GM23338 (cell line): Measurements from ENCODE around the gene DGCR6L. TPM values are rescaled to one million over a fixed set of nuclear protein-coding genes. Genes with fewer than 3 reads are reported as not detected.
"Not testable (repeated sequence)": the region's sequence is repeated elsewhere in the genome, so short reads cannot be mapped to it uniquely, and the experiment has no call there.

Experiments used
- ATAC-seq: fragments of 200-7000 bp; cut with Tn5 transposase; 3 replicates; pipeline ENCODE4 v1.9.1; 2020
- DNase-seq: peaks from one replicate; pipeline ENCODE4 v3.0.0-alpha.2; 2015; ENCODE audit warnings: low spot score
- H2AFZ ChIP-seq: fragments of 200-600 bp; sonication (generic); 2 replicates; pipeline ENCODE4 v1.8.0; 2016; ENCODE audit warnings: antibody characterized with exemption, mild to moderate bottlenecking, moderate library complexity
- H3F3A ChIP-seq: fragments of 200-600 bp; sonication (generic); replicated peaks from 2 replicates; pipeline ENCODE4 v1.8.0; 2017; ENCODE audit warnings: antibody characterized with exemption, mixed run types, low read depth
- H3K27ac ChIP-seq: fragments of 200-600 bp; sonication (generic); 2 replicates; pipeline ENCODE4 v1.6.1; 2016; ENCODE audit warnings: low read depth
- H3K27me3 ChIP-seq: fragments of 200-600 bp; sonication (generic); 2 replicates; pipeline ENCODE4 v1.8.0; 2016; ENCODE audit warnings: mild to moderate bottlenecking, mixed run types, moderate library complexity; ENCODE audit not compliant: insufficient read depth
- H3K36me3 ChIP-seq: fragments of 200-600 bp; sonication (generic); 2 replicates; pipeline ENCODE4 v1.8.0; 2016; ENCODE audit warnings: mild to moderate bottlenecking; ENCODE audit not compliant: insufficient read depth
- H3K4me1 ChIP-seq: fragments of 200-600 bp; sonication (generic); 2 replicates; pipeline ENCODE4 v1.8.0; 2016; ENCODE audit warnings: mild to moderate bottlenecking, moderate library complexity; ENCODE audit not compliant: insufficient read depth
- H3K4me2 ChIP-seq: fragments of 200-600 bp; sonication (generic); 2 replicates; pipeline ENCODE4 v1.7.1; 2017; ENCODE audit warnings: mixed run types
- H3K4me3 ChIP-seq: fragments of 200-600 bp; sonication (generic); 2 replicates; pipeline ENCODE4 v1.6.1; 2016; ENCODE audit warnings: mixed run types
- H3K79me2 ChIP-seq: fragments of 200-600 bp; sonication (generic); replicated peaks from 2 replicates; pipeline ENCODE4 v1.8.0; 2017; ENCODE audit warnings: mild to moderate bottlenecking; ENCODE audit not compliant: insufficient read depth
- H3K9me2 ChIP-seq: fragments of 200-600 bp; sonication (generic); 2 replicates; pipeline ENCODE4 v1.8.0; 2017; ENCODE audit not compliant: insufficient read depth
- H4K20me1 ChIP-seq: fragments of 200-600 bp; sonication (generic); replicated peaks from 2 replicates; pipeline ENCODE4 v1.8.0; 2017; ENCODE audit warnings: mild to moderate bottlenecking; ENCODE audit not compliant: insufficient read depth
- H3K27ac Mint-ChIP-seq: 2 replicates; pipeline ENCODE4 v1.8.0; 2020; ENCODE audit warnings: inconsistent platforms, mild to moderate bottlenecking, moderate library complexity, mixed read lengths
- H3K27me3 Mint-ChIP-seq: 3 replicates; pipeline ENCODE4 v1.8.0; 2022; ENCODE audit warnings: low read depth, mild to moderate bottlenecking, moderate library complexity, mixed read lengths, inconsistent platforms; ENCODE audit not compliant: insufficient read depth, poor library complexity
- H3K36me3 Mint-ChIP-seq: 3 replicates; pipeline ENCODE4 v1.8.0; 2021; ENCODE audit warnings: low read depth, mild to moderate bottlenecking, inconsistent platforms, moderate library complexity, mixed read lengths
- H3K4me1 Mint-ChIP-seq: 3 replicates; pipeline ENCODE4 v1.8.0; 2020; ENCODE audit warnings: mild to moderate bottlenecking, inconsistent platforms, mixed read lengths
- H3K4me3 Mint-ChIP-seq: 3 replicates; pipeline ENCODE4 v1.8.0; 2021; ENCODE audit warnings: moderate library complexity, mild to moderate bottlenecking, inconsistent platforms, mixed read lengths
- H3K9me3 Mint-ChIP-seq: 3 replicates; pipeline ENCODE4 v1.8.0; 2020; ENCODE audit warnings: moderate library complexity, mild to moderate bottlenecking, inconsistent platforms, mixed read lengths
- JUNB ChIP-seq: IDR thresholded peaks from one replicate; pipeline ENCODE4 v1.6.1; 2016; ENCODE audit warnings: antibody characterized with exemption; ENCODE audit not compliant: unreplicated experiment
- polyA plus RNA-seq: library from polyadenylated mRNA; unstranded; fragments of >200 nt; fragmentation: Nextera tagmentation; extraction: Ambion mirVana; gene quantifications from 2 replicates; pipeline ENCODE4 v1.2.1, GENCODE V29; 2016
- total RNA-seq: library from RNA; depleted of rRNA; stranded (reverse); fragments of >200 nt; shearing (Covaris generic); gene quantifications from 2 replicates; pipeline ENCODE4 v1.2.3, GENCODE V29; 2014
- TF ChIP-seq, protein P1 (sequence below): IDR thresholded peaks from 2 replicates; pipeline ENCODE4 v1.6.1; 2016; ENCODE audit warnings: antibody characterized with exemption

Gene DGCR6L
- total and polyA plus RNA-seq, 2 experiments from 2014 or later = 66.3 to 85.9 TPM

DNA sequence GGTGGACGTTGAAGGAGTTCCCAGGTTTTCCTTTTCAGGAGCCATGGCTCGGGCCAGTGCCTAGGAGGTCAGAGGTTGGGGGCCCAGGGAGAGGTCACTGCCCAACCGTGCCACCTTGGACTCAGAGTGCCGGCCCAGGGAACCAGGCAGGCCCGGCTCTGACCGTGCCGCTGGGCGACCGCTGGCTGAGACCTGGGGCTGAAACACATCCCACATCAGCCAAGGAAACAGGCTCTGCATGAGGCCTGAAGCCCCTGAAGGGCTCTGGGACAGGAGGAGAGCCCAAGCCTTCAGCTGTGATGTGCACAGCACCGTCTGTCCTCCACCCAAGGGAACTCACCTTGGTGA, 29.8 kb downstream of the DGCR6L start (continued):
- TF ChIP-seq, protein P1, sequence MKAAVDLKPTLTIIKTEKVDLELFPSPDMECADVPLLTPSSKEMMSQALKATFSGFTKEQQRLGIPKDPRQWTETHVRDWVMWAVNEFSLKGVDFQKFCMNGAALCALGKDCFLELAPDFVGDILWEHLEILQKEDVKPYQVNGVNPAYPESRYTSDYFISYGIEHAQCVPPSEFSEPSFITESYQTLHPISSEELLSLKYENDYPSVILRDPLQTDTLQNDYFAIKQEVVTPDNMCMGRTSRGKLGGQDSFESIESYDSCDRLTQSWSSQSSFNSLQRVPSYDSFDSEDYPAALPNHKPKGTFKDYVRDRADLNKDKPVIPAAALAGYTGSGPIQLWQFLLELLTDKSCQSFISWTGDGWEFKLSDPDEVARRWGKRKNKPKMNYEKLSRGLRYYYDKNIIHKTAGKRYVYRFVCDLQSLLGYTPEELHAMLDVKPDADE = no peak
- TF ChIP-seq JUNB = no peak

DNA sequence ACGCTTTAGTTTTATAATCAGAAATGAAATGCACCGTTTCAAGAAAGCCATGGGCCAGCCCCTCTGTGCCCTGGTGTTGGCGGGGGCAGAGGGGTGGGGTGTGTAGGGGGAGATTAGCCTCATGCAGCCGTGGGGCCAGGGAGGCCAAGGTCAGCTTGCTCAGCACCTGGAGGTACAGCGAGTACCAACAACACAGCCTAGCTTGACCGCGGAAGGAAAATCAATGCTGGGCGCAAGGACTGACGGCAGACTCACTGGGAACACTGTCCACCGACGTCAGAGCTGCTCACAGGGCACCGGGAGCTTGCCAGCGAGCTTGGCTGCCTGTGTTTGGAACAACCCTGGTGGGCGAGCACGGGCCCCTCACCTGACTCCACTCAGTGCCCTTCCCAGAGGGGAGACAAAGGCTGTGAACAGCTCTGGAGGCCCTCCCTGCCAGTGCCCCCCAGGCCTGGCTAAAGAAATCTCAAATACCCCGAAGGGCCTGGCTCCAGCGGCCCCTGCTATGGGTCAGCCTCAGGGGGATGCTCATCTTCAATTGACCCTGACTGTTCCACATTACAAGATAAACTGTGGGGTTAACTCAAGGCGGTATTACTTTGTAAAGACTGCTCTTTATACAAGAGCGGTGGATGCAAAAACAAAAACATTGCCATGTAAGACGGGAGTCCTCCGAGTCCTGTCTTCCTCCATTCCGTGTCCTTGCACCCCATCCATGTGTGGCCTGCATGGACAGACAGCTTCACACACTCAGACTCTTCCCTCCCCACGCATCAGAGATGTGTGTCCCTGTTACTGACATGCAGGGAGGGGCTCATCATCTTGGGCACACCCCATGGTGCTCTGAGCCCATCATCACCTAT, 30.4 kb downstream of the DGCR6L start:
- H3K79me2 ChIP-seq, H3K9me2 ChIP-seq, H3K27me3 Mint-ChIP-seq, H3K27me3 ChIP-seq, H3K4me1 Mint-ChIP-seq, H3K27ac ChIP-seq, H3F3A ChIP-seq, H3K36me3 ChIP-seq, ATAC-seq, H3K4me3 ChIP-seq, H3K4me1 ChIP-seq, H4K20me1 ChIP-seq, H3K4me3 Mint-ChIP-seq, H2AFZ ChIP-seq, H3K27ac Mint-ChIP-seq, DNase-seq, H3K36me3 Mint-ChIP-seq, H3K9me3 Mint-ChIP-seq, H3K4me2 ChIP-seq: not testable (repeated sequence)

DNA sequence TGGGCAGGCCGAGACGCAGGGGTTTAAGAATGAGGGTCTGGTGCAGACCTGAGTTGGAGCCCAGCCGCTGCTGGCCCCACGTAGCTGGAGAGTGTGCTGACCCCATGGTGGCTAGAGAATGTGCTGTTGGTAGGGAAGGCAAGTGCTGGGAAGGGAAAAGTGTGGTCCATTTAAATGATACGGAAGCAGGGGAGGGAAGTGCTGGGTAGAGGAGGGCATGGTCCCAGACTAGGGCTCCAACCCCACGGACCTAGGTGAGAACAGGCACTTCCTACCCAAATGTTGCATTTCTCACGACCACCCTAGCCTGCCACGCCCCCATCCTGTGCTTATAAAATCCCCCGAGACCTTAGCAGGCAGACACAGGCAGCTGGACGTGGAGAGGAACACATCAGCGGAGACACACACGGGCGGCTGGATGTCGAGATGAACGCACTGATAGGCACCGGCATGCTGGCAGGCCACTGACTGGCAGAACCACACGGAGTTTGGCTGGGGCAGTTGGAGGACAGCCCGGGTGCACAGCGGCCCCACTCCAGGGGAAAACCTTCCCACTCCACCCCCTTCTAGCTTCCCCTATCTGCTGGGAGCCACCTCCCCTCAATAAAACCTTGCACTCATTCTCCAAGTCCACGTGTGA, 33.0 kb downstream of the DGCR6L start:
- H3K27me3 Mint-ChIP-seq, H3K4me1 Mint-ChIP-seq, H3K79me2 ChIP-seq: not testable (repeated sequence)

DNA sequence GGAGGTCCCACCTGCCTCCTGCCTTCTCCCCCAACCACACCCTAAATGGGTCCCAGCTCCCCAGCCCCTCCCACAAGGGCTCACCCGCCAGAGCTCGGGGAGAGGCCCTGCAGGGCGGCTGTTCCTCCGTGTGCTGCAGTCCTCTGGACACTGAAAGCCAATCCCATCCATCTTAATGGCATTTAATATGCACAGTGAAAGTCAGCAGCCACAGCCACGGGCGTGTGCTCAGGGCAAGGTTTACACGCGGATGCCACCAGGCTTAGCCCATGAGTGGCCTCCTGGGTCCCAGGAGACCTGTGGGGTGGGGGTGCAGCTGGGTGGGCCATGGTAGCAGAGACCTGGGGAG, 33.6 kb downstream of the DGCR6L start:
- not testable (repeated sequence) for H3K4me3 ChIP-seq, H3K9me3 Mint-ChIP-seq, H3K27ac ChIP-seq, DNase-seq, H3K4me1 ChIP-seq, H3K79me2 ChIP-seq, H2AFZ ChIP-seq, H3F3A ChIP-seq, H3K4me3 Mint-ChIP-seq, H3K27me3 Mint-ChIP-seq, H3K9me2 ChIP-seq, H3K36me3 ChIP-seq, H3K4me2 ChIP-seq, H3K4me1 Mint-ChIP-seq, H4K20me1 ChIP-seq, H3K27ac Mint-ChIP-seq, H3K27me3 ChIP-seq, H3K36me3 Mint-ChIP-seq
- peak; percentile 7; the same call in 2 of the 3 replicates for ATAC-seq

More for the DNA sequence above, 33.0 kb downstream of the DGCR6L start:
- H3K4me2 ChIP-seq, ATAC-seq, H3K4me3 ChIP-seq, H3K36me3 ChIP-seq, DNase-seq, H3F3A ChIP-seq, H4K20me1 ChIP-seq, H3K36me3 Mint-ChIP-seq, H3K27me3 ChIP-seq, H3K4me1 ChIP-seq, H2AFZ ChIP-seq, H3K27ac Mint-ChIP-seq, H3K9me3 Mint-ChIP-seq, H3K9me2 ChIP-seq, H3K4me3 Mint-ChIP-seq, H3K27ac ChIP-seq: not testable (repeated sequence)
